ENCODE measurements around the gene CACNG4.

GRCh38 chr17:66975188-66975587, 10.7 kb downstream of the CACNG4 start:
- no peak for TF ChIP-seq CTCF (conservative IDR thresholded peaks at IDR 0.05; ENCODE audit: low read length)
- TF ChIP-seq EZH2phosphoT487 (IDR thresholded peaks at IDR 0.05; ENCODE audit: borderline replicate concordance, low read depth, low read length) = no peak
